AG09319 (cell line): Measurements from ENCODE around the gene IFNAR2.

Experiments used
- DNase-seq: peaks from one replicate; pipeline ENCODE4 v3.0.0-alpha.2; 2010; ENCODE audit warnings: low read depth; ENCODE audit errors: extremely low read depth
- CTCF ChIP-seq: IDR thresholded peaks from 2 replicates; pipeline ENCODE4 v1.5.1; 2011; ENCODE audit warnings: low read depth, mild to moderate bottlenecking, inconsistent platforms, low read length, moderate library complexity

IFNAR2 gene

GRCh38 chr21:33198346-33199099 is 31.2 kb upstream of the IFNAR2 start:
- no peak for DNase-seq
- no peak for TF ChIP-seq CTCF

GRCh38 chr21:33199100-33199464 is 30.7 kb upstream of the IFNAR2 start:
- DNase-seq: no peak

GRCh38 chr21:33199516-33200217 is 30.1 kb upstream of the IFNAR2 start:
- peak; percentile 77 for TF ChIP-seq CTCF
- DNase-seq: peak; percentile 73

More at GRCh38 chr21:33199100-33199464, 30.7 kb upstream of the IFNAR2 start:
- TF ChIP-seq CTCF: no peak

- TF ChIP-seq CTCF: no peak
- DNase-seq: no peak
These were observed 27.8 kb upstream of the IFNAR2 start for GRCh38 chr21:33201956-33202355.

GRCh38 chr21:33202464-33203363 is 27.0 kb upstream of the IFNAR2 start:
- no peak for TF ChIP-seq CTCF
- DNase-seq: no peak

- no peak for TF ChIP-seq CTCF
- no peak for DNase-seq
These were observed 26.4 kb upstream of the IFNAR2 start for GRCh38 chr21:33203371-33203724.
